ENCODE data around the gene TGFBR3. TPM values are rescaled to one million over a fixed set of nuclear protein-coding genes. Genes with fewer than 3 reads are reported as not detected.

TGFBR3 gene
- total RNA-seq, 1 donor from 2014 or later, result 0.60 TPM

GRCh38 chr1:91876781-91877573, 9.0 kb downstream of the TGFBR3 start:
- Mint-ChIP-seq H3K27me3 (peaks cover 21% of the 10 kb centered on the region), H3K4me1 (no peaks in the 10 kb centered on the region)
- intact Hi-C loops (cut with micrococcal nuclease), result no loop called here

GRCh38 chr1:91876040-91876470, 9.9 kb downstream of the TGFBR3 start:
- ATAC-seq (ENCODE audit: low read depth), result no peak
- H3K36me3 Mint-ChIP-seq (ENCODE audit: low read depth), result no peaks in the 10 kb centered on the region

More at GRCh38 chr1:91876781-91877573, 9.0 kb downstream of the TGFBR3 start:
- ChIA-PET CTCF (no interaction called here), POLR2A (no interaction called here)
- DNase-seq (no peak), ATAC-seq (ENCODE audit: low read depth) (no peak)
- Mint-ChIP-seq H3K4me3 (no peak overlapping the region), H3K9me3 (no peaks in the 10 kb centered on the region), H3K36me3 (ENCODE audit: low read depth) (no peaks in the 10 kb centered on the region), H3K27ac (no peak overlapping the region)
- no peak for TF ChIP-seq CTCF (IDR thresholded peaks at IDR 0.05)

GRCh38 chr1:91874167-91874566, 11.8 kb downstream of the TGFBR3 start:
- ATAC-seq (ENCODE audit: low read depth) (no peak), DNase-seq (no peak)
- Mint-ChIP-seq H3K27ac (no peak overlapping the region), H3K27me3 (peaks cover 27% of the 10 kb centered on the region), H3K36me3 (ENCODE audit: low read depth) (no peaks in the 10 kb centered on the region), H3K4me1 (no peaks in the 10 kb centered on the region), H3K9me3 (no peaks in the 10 kb centered on the region), H3K4me3 (no peak overlapping the region)
- ChIA-PET CTCF (no interaction called here), POLR2A (no interaction called here)
- intact Hi-C loops (cut with micrococcal nuclease), result no loop called here
- no peak for TF ChIP-seq CTCF (IDR thresholded peaks at IDR 0.05)

More at GRCh38 chr1:91876040-91876470, 9.9 kb downstream of the TGFBR3 start:
- Mint-ChIP-seq H3K4me1 (no peaks in the 10 kb centered on the region), H3K27ac (no peak overlapping the region), H3K27me3 (peaks cover 25% of the 10 kb centered on the region), H3K9me3 (no peaks in the 10 kb centered on the region), H3K4me3 (no peak overlapping the region)
- intact Hi-C loops (cut with micrococcal nuclease), result no loop called here
- no peak for DNase-seq
- TF ChIP-seq CTCF (IDR thresholded peaks at IDR 0.05), result no peak
- ChIA-PET CTCF (no interaction called here), POLR2A (no interaction called here)

- H3K9me3 Mint-ChIP-seq, result no peaks in the 10 kb centered on the region
- no peak for TF ChIP-seq CTCF (IDR thresholded peaks at IDR 0.05)
- no peaks in the 10 kb centered on the region for H3K4me1 Mint-ChIP-seq
- DNase-seq (no peak), ATAC-seq (ENCODE audit: low read depth) (no peak)
- POLR2A ChIA-PET, result no interaction called here
- intact Hi-C loops (cut with micrococcal nuclease), result no loop called here
- H3K36me3 Mint-ChIP-seq (ENCODE audit: low read depth), result no peaks in the 10 kb centered on the region
- peaks cover 25% of the 10 kb centered on the region for H3K27me3 Mint-ChIP-seq
- CTCF ChIA-PET, result no interaction called here
- H3K27ac Mint-ChIP-seq, result no peak overlapping the region
- no peak overlapping the region for H3K4me3 Mint-ChIP-seq
These were observed 13.3 kb downstream of the TGFBR3 start for GRCh38 chr1:91872559-91873081.

- Mint-ChIP-seq H3K27me3 (peaks cover 19% of the 10 kb centered on the region), H3K27ac (no peak overlapping the region), H3K36me3 (ENCODE audit: low read depth) (no peaks in the 10 kb centered on the region), H3K9me3 (no peaks in the 10 kb centered on the region), H3K4me1 (no peaks in the 10 kb centered on the region), H3K4me3 (no peak overlapping the region)
- DNase-seq (no peak), ATAC-seq (ENCODE audit: low read depth) (no peak)
- intact Hi-C loops (cut with micrococcal nuclease), result no loop called here
- CTCF ChIA-PET, result no interaction called here
- POLR2A ChIA-PET, result no interaction called here
- TF ChIP-seq CTCF (IDR thresholded peaks at IDR 0.05), result no peak
These were observed 14.0 kb downstream of the TGFBR3 start for GRCh38 chr1:91872000-91872399.

All from activated B cell treated with CpG ODN at 0.5 μM for 24 hours (primary cell).